SK-N-MC (cell line): ENCODE measurements around the gene GNA14.

ENCODE experiments used
- EZH2 ChIP-seq: fragments of 200-600 bp; sonication (generic); IDR thresholded peaks from one replicate; pipeline ENCODE4 v1.6.1; 2017; ENCODE audit warnings: antibody characterized with exemption
- FOXP2 ChIP-seq: optimal IDR thresholded peaks from 2 replicates; pipeline ENCODE3; 2011; ENCODE audit warnings: mild to moderate bottlenecking, moderate library complexity; ENCODE audit not compliant: insufficient read depth; ENCODE audit errors: extremely low read length, control extremely low read depth
- POLR2AphosphoS5 ChIP-seq: IDR thresholded peaks from 2 replicates; pipeline ENCODE4 v1.6.1; 2012; ENCODE audit warnings: mild to moderate bottlenecking, low read depth, low read length, borderline replicate concordance

- TF ChIP-seq EZH2 (no peak), POLR2AphosphoS5 (peak; percentile 51; the same call in 1 of the 2 replicates), FOXP2 (peak; percentile 75)
Measured at GRCh38 chr9:77457916-77458592, 190.1 kb downstream of the GNA14 start.
